LHCN-M2 (cell line): ENCODE measurements around the gene MTHFSD. TPM values are rescaled to one million over a fixed set of nuclear protein-coding genes. Genes with fewer than 3 reads are reported as not detected.

Source experiments
- DNase-seq: peaks from one replicate; pipeline ENCODE4 v3.0.0-alpha.2; 2012; ENCODE audit warnings: low read depth
- total RNA-seq: library from RNA; depleted of rRNA; stranded (reverse); fragments of >200 nt; gene quantifications from 2 replicates; pipeline ENCODE4 v1.2.3, GENCODE V29; 2014; rRNA removed

Gene MTHFSD
- total RNA-seq, 1 experiment from 2014 or later, result 15.0 TPM

GRCh38 chr16:86490859-86491639, 64.0 kb downstream of the MTHFSD start:
- no peak for DNase-seq

- DNase-seq, result no peak
Measured at GRCh38 chr16:86485746-86486145, 69.3 kb downstream of the MTHFSD start.

GRCh38 chr16:86484240-86484639, 70.8 kb downstream of the MTHFSD start:
- no peak for DNase-seq

GRCh38 chr16:86481607-86482006, 73.4 kb downstream of the MTHFSD start:
- DNase-seq, result no peak

GRCh38 chr16:86480444-86480843, 74.6 kb downstream of the MTHFSD start:
- DNase-seq, result no peak

Other genes with a start within 250 kb of the MTHFSD start
- gene FOXF1, start 44.7 kb downstream of the MTHFSD start, total RNA-seq, result not detected in 2 replicates
- gene FOXC2, start 11.6 kb upstream of the MTHFSD start, total RNA-seq, result 5.1 and 8.3 TPM in 2 replicates
- 4.1 and 5.3 TPM in 2 replicates for gene FOXL1, start 23.3 kb upstream of the MTHFSD start, total RNA-seq